ENCODE data around the gene PRUNE2.

Gene PRUNE2

DNA sequence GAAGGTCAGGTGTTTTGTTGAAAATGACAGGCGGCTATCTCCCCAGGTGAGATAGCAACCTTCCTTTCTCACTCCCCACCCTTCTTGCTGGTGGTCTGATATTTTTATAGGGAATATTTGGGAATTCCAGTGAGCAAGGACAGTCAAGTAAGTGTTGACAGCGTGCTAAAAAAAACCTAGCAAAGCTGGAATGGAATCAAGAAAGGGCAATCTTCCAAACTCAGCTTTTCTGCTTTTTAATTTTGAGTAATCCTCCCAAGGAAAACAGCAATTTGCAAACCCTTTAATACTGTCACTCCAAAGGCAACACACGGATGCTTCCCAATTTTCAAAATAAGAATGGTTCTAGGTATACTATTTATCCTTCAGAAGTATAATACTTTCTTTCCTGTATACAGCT lies 285.3 kb downstream of the PRUNE2 start:
- no peak for DNase-seq
- intact Hi-C loops (cut with DNase I) = no loop called here

DNA sequence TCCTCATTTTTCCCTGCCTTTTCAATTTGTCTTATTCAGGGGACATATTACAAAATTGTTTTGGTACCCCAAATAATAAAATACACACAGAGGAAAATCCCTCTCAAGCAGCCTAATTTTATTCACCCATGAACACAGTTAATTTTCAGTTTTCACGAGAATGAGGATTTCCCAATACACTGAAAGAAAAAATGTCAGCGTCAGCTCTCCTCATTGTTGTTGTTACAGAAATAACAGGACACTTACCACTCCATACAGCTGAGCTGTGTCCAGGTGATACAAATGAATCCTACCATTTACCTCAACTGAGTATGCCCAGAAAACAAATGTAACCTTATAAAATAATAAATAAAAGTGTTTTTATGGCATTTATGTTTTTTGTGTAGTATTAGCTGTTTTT lies 286.3 kb downstream of the PRUNE2 start:
- intact Hi-C loops (cut with DNase I) = no loop called here
- no peak for DNase-seq

- no peak for DNase-seq
- intact Hi-C loops (cut with DNase I) = no loop called here
Measured at GRCh38 chr9:76619197-76619596, 286.7 kb downstream of the PRUNE2 start.

DNA sequence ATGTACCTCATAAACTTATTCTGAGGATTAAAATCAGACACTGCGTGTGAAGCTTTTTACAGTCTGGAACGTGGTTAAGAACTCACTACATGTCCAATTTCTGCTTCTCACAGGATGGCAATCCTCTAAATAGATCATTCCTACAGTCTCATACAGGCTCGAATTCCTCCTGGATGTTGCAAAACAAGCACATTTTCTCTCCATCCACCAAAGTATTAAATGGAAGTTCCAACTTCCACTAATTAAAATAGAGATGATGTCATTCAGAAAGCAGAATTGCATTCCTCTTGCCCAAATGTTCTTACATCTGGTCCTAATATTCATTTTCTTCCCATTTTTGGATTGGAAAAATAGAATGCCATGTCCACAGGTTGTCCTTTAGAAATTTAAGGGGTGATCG lies 287.2 kb downstream of the PRUNE2 start:
- DNase-seq = no peak

DNA sequence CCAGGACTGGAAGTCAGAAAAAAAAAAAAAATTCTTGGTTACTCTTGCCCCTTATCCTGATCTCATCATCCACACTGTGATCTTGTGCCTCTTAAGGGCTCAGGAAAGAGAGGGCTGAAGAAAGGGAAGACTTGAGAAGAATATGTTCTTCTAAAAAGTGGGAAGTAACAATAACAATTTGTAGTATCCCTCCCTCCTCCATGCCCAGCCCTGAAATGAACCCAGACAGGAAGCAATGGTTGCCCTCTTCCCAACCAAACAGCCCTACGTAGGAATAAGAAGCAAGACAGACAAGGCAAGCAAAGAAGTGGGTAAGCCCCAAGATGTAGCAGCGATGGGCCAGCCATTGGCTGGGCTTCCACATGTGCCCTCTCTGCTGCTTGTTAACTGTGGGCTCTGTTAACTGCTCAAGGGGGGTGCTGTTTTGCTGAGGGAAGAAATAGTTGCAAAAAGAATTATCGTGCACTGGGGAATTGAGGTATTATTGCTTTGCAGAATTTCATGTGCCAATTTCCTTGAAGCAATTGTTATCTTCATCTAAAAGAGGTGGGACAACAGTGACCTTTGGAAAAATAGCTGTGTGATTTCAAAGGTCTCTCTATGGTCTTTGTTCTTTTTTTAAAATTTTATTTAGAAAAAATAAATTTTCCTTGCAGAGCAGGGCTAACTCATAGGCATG lies 288.3 kb downstream of the PRUNE2 start:
- intact Hi-C loops (cut with DNase I) = no loop called here
- no peak for DNase-seq

More for the DNA sequence above, 287.2 kb downstream of the PRUNE2 start:
- intact Hi-C loops (cut with DNase I) = no loop called here

GRCh38 chr9:76616780-76617179 lies 289.1 kb downstream of the PRUNE2 start:
- DNase-seq = no peak
- intact Hi-C loops (cut with DNase I) = no loop called here

DNA sequence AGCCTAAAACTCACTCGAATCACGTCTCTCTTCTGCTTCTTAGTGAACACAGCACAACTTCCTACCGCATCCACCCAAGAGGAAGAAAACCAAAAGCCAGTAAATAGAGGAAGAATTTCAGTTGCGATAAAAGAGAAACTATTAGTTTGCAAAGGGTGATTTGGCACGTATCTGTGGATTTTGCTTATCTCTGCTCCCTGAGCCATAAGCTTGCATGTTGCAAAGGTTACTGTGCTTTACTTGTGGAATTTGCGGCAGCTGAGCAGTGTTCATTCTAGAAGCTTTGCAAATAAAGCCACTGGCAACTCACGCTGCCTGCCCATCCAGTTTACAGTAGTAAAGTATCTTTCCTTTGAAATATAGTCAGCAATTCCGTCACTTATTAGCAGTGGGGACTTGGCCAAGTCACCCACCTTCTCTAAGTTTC lies 290.7 kb downstream of the PRUNE2 start:
- DNase-seq = no peak
- intact Hi-C loops (cut with DNase I) = no loop called here

- intact Hi-C loops (cut with DNase I) = no loop called here
- no peak for DNase-seq
Measured at GRCh38 chr9:76613974-76614373, 291.9 kb downstream of the PRUNE2 start.

DNA sequence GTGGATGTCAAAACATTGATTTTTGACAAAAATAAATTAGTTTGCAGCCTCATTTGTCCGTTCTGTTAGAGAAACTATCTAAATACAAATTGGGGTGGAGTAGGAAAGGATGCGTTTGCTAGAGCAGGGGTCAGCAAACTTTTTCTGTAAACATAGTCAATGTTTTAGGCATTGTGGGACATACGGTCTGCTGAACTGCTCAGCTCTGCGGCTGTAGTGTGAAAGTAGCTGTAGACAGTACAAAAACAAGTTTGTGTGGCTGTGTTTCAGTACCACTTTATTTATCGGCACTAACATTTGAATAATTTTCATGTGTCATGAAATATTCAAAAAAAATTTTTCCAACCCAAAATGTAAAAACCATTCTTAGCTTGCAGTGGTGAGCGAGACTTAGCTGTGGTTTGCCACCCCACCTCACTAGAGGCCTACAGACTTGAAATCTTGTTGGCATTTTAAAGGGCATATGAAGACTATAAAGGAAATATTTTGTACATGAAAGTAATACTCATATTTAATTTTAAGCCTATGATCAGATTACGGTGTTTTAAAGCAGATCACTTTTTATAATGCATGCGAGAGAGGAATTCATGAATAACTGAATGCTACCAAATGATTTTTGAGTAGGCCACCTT lies 292.6 kb downstream of the PRUNE2 start:
- intact Hi-C loops (cut with DNase I) = no loop called here
- DNase-seq = no peak

DNA sequence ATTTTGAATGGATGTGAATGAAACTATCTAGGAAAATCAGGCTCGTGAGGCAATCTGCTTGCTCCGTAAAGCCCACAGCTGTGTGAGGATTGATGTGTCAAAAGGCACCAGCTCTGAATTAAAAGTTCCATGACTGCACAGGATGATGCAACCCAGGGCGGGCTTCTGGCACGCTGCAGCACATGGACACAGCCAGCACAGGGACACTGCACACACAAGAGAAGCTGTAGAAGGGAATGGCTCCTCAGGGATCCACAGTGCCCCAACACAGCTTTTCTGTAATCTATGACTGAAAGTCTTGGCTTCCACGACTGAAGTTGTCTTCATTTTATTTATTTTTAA lies 295.9 kb downstream of the PRUNE2 start:
- peak in 28 of 42 donors; percentile 2 to 59 (median 20) for DNase-seq
- intact Hi-C loops (cut with DNase I) = no loop called here

GRCh38 chr9:76609285-76610010 lies 296.5 kb downstream of the PRUNE2 start:
- DNase-seq = no peak
- intact Hi-C loops (cut with DNase I) = no loop called here

GRCh38 chr9:76608575-76609273 lies 297.2 kb downstream of the PRUNE2 start:
- no peak for DNase-seq
- intact Hi-C loops (cut with DNase I) = no loop called here

DNA sequence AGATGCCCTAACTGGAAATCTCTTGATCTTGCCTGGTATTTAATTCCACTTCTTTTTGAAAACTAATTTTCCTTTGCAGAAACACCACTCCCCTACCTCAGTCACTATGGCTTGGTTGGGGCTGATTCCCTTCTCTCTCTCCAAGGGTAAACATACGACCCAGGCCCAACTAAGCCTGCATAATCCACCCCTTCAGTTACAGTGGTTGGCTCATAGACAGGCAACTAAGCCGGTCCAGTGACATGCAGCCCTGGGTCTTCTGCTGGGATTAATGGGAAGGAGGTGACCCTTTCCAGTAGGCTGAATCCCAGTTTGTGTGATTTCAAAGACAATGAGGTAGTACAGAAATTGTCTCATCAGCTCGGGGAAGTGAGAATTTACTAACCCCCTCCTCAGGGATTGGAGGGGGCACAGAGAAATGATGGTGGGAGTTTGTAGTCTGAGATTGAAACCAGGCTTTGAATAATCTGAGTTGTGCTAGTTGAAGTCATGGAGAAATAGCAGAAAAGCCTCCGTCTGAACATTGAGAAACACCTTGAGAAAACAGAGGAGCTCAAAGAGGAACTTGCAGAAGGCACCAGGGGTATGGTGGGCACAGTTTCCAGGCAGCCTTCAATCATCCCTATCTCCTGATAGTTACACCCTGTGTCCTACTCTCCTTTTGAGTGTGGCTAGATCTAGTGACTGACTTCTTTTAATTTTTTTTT lies 298.0 kb downstream of the PRUNE2 start:
- intact Hi-C loops (cut with DNase I) = no loop called here
- DNase-seq = no peak

DNA sequence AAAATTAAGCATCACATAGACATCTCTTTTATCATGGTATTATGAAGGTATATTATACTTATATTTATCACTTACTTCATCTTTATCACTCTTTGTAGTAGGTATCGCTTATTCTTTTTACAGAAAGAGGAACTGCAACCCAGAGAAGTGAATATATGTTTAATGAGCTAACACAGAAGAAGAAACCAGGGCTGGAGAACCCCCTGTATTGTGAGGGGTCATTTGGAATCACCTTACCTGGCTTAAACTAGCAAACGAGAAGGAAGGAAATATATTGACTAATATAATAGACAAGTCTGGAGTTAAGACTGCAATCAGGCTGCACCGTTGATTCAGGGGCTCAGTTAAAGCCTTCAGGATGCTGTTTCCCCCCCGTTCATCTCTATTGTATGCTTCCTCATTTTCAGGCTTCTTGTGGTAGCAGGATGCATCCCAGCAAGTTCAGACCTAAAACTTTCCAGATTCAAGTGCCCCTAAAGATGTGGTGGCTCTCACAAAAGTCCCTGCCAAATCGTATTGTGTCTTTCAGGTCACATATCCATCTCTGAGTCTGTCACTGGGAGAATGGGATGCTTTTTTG lies 300.5 kb downstream of the PRUNE2 start:
- intact Hi-C loops (cut with DNase I) = no loop called here
- no peak for DNase-seq

GRCh38 chr9:76603931-76604570 lies 301.9 kb downstream of the PRUNE2 start:
- intact Hi-C loops (cut with DNase I) = no loop called here
- no peak for DNase-seq

GRCh38 chr9:76603448-76603895 lies 302.4 kb downstream of the PRUNE2 start:
- no peak for DNase-seq
- intact Hi-C loops (cut with DNase I) = no loop called here

DNA sequence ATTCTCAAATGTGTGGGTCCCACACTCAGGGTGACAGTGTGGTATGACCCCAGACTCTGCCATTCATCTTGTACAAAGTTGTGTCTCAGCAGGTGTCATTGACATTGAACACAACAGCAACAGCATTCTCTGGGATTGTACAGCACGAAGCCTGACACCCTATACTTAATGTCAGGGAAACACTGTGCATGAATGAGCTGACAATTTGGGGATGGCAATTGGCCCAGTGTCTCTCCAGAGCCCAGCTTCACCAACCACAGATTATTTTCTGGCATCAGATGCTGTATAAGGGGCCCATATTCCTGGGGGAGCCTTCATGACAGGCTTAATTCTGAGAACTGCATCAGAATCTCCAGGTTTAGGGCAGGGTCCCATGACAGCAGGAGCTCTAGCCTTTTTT lies 303.7 kb downstream of the PRUNE2 start:
- no peak for DNase-seq
- intact Hi-C loops (cut with DNase I) = no loop called here

GRCh38 chr9:76600007-76600615 lies 305.8 kb downstream of the PRUNE2 start:
- no peak for DNase-seq

More at GRCh38 chr9:76600007-76600615, 305.8 kb downstream of the PRUNE2 start:
- intact Hi-C loops (cut with DNase I) = no loop called here

Data from head of caudate nucleus (tissue), 42 donors.